ENCODE measurements around the gene ZSWIM1.

DNA sequence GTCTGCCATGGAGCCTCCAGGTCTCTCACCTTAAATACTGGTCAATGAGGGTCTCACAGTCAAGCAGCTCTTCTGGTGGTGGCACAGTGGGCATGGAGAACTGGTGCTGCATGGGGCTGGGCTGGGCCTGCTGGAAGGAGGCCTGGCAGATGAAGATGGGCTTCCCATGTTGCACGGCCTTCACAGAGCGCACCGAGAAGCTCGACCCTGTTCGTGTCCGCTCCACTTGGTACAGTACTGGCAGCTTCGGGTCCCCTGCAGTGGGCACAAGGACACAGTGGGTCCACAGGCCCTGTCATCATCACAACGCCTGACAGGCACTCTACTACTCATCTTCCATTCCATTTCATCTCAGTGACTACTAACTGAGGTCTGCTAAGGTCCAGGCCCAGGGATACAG is 32.6 kb upstream of the ZSWIM1 start:
- TF ChIP-seq TAF1 (IDR thresholded peaks at IDR 0.05; ENCODE audit: low read depth), result no peak
- no peak for TF ChIP-seq CREB1 (IDR thresholded peaks at IDR 0.05; ENCODE audit: low read depth)
- no peak for TF ChIP-seq USF1 (IDR thresholded peaks at IDR 0.05)
- TF ChIP-seq, protein P1, sequence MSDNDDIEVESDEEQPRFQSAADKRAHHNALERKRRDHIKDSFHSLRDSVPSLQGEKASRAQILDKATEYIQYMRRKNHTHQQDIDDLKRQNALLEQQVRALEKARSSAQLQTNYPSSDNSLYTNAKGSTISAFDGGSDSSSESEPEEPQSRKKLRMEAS (IDR thresholded peaks at IDR 0.05), result no peak
- no peak for TF ChIP-seq YY1 (IDR thresholded peaks at IDR 0.05; ENCODE audit: low read depth)
- TF ChIP-seq, protein P2, sequence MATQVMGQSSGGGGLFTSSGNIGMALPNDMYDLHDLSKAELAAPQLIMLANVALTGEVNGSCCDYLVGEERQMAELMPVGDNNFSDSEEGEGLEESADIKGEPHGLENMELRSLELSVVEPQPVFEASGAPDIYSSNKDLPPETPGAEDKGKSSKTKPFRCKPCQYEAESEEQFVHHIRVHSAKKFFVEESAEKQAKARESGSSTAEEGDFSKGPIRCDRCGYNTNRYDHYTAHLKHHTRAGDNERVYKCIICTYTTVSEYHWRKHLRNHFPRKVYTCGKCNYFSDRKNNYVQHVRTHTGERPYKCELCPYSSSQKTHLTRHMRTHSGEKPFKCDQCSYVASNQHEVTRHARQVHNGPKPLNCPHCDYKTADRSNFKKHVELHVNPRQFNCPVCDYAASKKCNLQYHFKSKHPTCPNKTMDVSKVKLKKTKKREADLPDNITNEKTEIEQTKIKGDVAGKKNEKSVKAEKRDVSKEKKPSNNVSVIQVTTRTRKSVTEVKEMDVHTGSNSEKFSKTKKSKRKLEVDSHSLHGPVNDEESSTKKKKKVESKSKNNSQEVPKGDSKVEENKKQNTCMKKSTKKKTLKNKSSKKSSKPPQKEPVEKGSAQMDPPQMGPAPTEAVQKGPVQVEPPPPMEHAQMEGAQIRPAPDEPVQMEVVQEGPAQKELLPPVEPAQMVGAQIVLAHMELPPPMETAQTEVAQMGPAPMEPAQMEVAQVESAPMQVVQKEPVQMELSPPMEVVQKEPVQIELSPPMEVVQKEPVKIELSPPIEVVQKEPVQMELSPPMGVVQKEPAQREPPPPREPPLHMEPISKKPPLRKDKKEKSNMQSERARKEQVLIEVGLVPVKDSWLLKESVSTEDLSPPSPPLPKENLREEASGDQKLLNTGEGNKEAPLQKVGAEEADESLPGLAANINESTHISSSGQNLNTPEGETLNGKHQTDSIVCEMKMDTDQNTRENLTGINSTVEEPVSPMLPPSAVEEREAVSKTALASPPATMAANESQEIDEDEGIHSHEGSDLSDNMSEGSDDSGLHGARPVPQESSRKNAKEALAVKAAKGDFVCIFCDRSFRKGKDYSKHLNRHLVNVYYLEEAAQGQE (IDR thresholded peaks at IDR 0.05; ENCODE audit: low read depth), result no peak
- TF ChIP-seq TCF12 (IDR thresholded peaks at IDR 0.05; ENCODE audit: low read depth), result no peak
- no peak for TF ChIP-seq CEBPB (IDR thresholded peaks at IDR 0.05)
- no peak for TF ChIP-seq ZBTB7A (IDR thresholded peaks at IDR 0.05; ENCODE audit: low read depth)
- no peak for TF ChIP-seq EP300 (IDR thresholded peaks at IDR 0.05; ENCODE audit: borderline replicate concordance)
